Activated T-cell treated with anti-CD3 and anti-CD28 coated beads, Interleukin-2, amount 50 U/mL, for 24 hours (primary cell): ENCODE data around the gene GABRB1.

Experiments used
- DNase-seq: peaks from one replicate; pipeline ENCODE4 v3.0.0-alpha.2; 2020
- H3K27ac Mint-ChIP-seq: 2 replicates; pipeline ENCODE4 v1.8.0; 2020; ENCODE audit warnings: mild to moderate bottlenecking, mixed read lengths
- H3K27me3 Mint-ChIP-seq: 2 replicates; pipeline ENCODE4 v1.8.0; 2020; ENCODE audit warnings: mixed read lengths
- H3K36me3 Mint-ChIP-seq: 2 replicates; pipeline ENCODE4 v1.8.0; 2020; ENCODE audit warnings: low read depth, mixed read lengths
- H3K4me1 Mint-ChIP-seq: 2 replicates; pipeline ENCODE4 v1.8.0; 2020; ENCODE audit warnings: low read depth, mixed read lengths
- H3K4me3 Mint-ChIP-seq: 2 replicates; pipeline ENCODE4 v1.8.0; 2020; ENCODE audit warnings: mild to moderate bottlenecking, moderate library complexity, mixed read lengths
- H3K9me3 Mint-ChIP-seq: 2 replicates; pipeline ENCODE4 v1.8.0; 2020; ENCODE audit warnings: mixed read lengths

GABRB1 gene

DNA sequence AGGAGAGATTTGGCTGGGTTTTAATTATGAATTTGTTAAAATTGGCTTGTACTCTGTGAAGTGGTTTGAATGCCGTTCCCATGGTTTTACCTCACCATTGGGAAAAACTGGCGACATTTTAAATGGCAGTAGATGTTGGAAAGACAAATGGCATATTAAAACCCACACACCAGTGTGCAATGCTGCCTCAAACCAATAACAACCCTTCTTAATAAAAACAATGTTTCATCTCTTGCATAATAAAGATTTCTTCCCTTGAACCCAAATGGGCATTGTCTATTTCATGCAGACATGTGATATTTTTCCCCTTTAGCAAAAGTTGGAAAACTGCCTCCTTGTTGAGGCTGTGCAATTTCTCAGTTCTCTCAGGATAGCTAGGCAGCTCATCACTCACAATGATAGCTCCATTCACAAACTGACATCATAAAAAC lies 33.7 kb downstream of the GABRB1 start:
- Mint-ChIP-seq H3K4me1 (no peaks in the 10 kb centered on the region), H3K27me3 (peaks cover 9% of the 10 kb centered on the region), H3K36me3 (no peaks in the 10 kb centered on the region), H3K4me3 (no peak overlapping the region), H3K27ac (no peak overlapping the region), H3K9me3 (no peaks in the 10 kb centered on the region)
- DNase-seq, result no peak

GRCh38 chr4:47068986-47069385 lies 37.6 kb downstream of the GABRB1 start:
- Mint-ChIP-seq H3K36me3 (no peaks in the 10 kb centered on the region), H3K4me3 (no peak overlapping the region), H3K27ac (no peak overlapping the region), H3K4me1 (peaks cover 5% of the 10 kb centered on the region), H3K27me3 (peaks cover 4% of the 10 kb centered on the region), H3K9me3 (no peaks in the 10 kb centered on the region)
- no peak for DNase-seq

DNA sequence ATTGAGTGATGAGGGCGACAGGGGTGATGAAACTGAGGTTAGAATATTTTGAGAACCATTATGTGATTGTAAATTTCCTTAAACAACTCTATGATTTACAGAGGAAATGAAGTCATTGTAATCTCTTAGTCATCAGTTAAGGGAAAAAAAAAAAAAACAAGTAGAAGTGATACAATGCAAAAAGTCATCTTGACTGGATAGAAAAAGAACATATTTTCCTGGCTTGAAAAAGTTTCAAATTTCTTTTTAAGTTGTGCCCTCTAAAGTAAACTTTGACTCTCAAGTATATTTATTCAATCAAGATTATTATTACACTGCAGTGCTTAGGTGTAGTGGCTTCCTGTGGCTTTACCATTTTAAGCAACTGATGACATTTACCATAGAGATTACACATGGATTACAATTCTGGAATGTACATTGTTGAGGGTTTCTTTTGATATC lies 40.6 kb downstream of the GABRB1 start:
- H3K27me3 Mint-ChIP-seq, result peaks cover 4% of the 10 kb centered on the region
- H3K4me3 Mint-ChIP-seq, result no peak overlapping the region
- DNase-seq, result no peak
- H3K36me3 Mint-ChIP-seq, result no peaks in the 10 kb centered on the region
- H3K9me3 Mint-ChIP-seq, result no peaks in the 10 kb centered on the region
- peaks cover 5% of the 10 kb centered on the region for H3K4me1 Mint-ChIP-seq
- H3K27ac Mint-ChIP-seq, result no peak overlapping the region

GRCh38 chr4:47073647-47074046 lies 42.3 kb downstream of the GABRB1 start:
- Mint-ChIP-seq H3K27me3 (peaks cover 4% of the 10 kb centered on the region), H3K27ac (no peak overlapping the region), H3K9me3 (no peaks in the 10 kb centered on the region), H3K4me3 (no peak overlapping the region), H3K36me3 (no peaks in the 10 kb centered on the region), H3K4me1 (peaks cover 5% of the 10 kb centered on the region)
- no peak for DNase-seq

- no peak overlapping the region for H3K27ac Mint-ChIP-seq
- no peak for DNase-seq
These were observed 43.4 kb downstream of the GABRB1 start for GRCh38 chr4:47074816-47075215.

DNA sequence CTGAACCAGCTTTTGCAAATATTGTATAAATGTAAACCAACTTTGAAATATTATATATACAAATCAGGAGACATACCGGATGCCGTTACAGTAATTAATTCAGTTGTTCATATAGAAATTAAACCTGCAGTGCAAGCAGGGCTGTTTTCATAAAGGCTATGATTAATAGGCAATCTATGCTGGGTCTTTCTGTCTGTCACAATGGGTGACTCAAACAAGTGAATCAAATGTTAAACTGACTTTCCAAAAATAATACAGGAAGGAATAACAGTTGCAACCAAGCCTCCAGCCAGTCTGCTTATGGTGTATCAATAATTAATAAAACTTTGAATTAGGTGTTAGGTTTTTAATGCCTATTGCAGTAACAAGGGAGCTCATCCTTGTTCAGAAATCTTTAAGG lies 43.9 kb downstream of the GABRB1 start:
- Mint-ChIP-seq H3K27ac (no peak overlapping the region), H3K9me3 (no peaks in the 10 kb centered on the region), H3K36me3 (no peaks in the 10 kb centered on the region), H3K27me3 (peaks cover 4% of the 10 kb centered on the region), H3K4me3 (no peak overlapping the region), H3K4me1 (peaks cover 5% of the 10 kb centered on the region)
- DNase-seq, result no peak

More at GRCh38 chr4:47074816-47075215, 43.4 kb downstream of the GABRB1 start:
- peaks cover 4% of the 10 kb centered on the region for H3K27me3 Mint-ChIP-seq
- H3K9me3 Mint-ChIP-seq, result no peaks in the 10 kb centered on the region
- no peak overlapping the region for H3K4me3 Mint-ChIP-seq
- no peaks in the 10 kb centered on the region for H3K36me3 Mint-ChIP-seq
- H3K4me1 Mint-ChIP-seq, result peaks cover 5% of the 10 kb centered on the region

- H3K4me1 Mint-ChIP-seq, result peaks cover 5% of the 10 kb centered on the region
- H3K9me3 Mint-ChIP-seq, result no peaks in the 10 kb centered on the region
- no peak for DNase-seq
- H3K27ac Mint-ChIP-seq, result no peak overlapping the region
- no peaks in the 10 kb centered on the region for H3K36me3 Mint-ChIP-seq
- H3K4me3 Mint-ChIP-seq, result no peak overlapping the region
- H3K27me3 Mint-ChIP-seq, result no peaks in the 10 kb centered on the region
These were observed 44.6 kb downstream of the GABRB1 start for GRCh38 chr4:47075919-47076318.

DNA sequence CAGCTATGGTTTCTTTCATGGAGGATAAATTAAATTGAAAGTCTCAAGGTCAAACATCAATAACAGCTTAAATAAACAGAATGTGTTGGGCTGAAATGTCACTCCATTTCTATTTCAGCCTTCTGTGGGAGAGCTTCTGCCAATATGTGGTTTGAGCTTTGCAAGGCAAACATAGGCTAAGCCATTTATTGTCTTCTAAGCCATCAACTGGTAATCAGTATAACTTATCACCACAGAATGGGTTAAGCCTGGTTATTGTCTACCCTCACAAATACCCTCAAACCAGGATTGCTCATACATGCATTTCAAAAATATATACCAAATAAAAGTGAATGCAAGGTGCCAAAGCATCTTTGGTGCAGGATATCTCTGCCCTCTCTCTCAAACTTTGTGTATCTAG lies 52.7 kb downstream of the GABRB1 start:
- H3K27ac Mint-ChIP-seq, result no peak overlapping the region
- H3K27me3 Mint-ChIP-seq, result peaks cover 2% of the 10 kb centered on the region
- H3K4me3 Mint-ChIP-seq, result no peak overlapping the region
- no peaks in the 10 kb centered on the region for H3K9me3 Mint-ChIP-seq
- no peaks in the 10 kb centered on the region for H3K4me1 Mint-ChIP-seq
- DNase-seq, result no peak
- H3K36me3 Mint-ChIP-seq, result no peaks in the 10 kb centered on the region

- no peak for DNase-seq
These were observed 53.4 kb downstream of the GABRB1 start for GRCh38 chr4:47084795-47085194.

GRCh38 chr4:47088298-47088697 lies 56.9 kb downstream of the GABRB1 start:
- H3K4me3 Mint-ChIP-seq, result no peak overlapping the region
- H3K9me3 Mint-ChIP-seq, result no peaks in the 10 kb centered on the region
- H3K27me3 Mint-ChIP-seq, result peaks cover 2% of the 10 kb centered on the region
- DNase-seq, result no peak
- H3K4me1 Mint-ChIP-seq, result no peaks in the 10 kb centered on the region
- H3K27ac Mint-ChIP-seq, result no peak overlapping the region
- no peaks in the 10 kb centered on the region for H3K36me3 Mint-ChIP-seq

More at GRCh38 chr4:47084795-47085194, 53.4 kb downstream of the GABRB1 start:
- Mint-ChIP-seq H3K4me3 (no peak overlapping the region), H3K27ac (no peak overlapping the region), H3K27me3 (peaks cover 2% of the 10 kb centered on the region), H3K9me3 (no peaks in the 10 kb centered on the region), H3K4me1 (no peaks in the 10 kb centered on the region), H3K36me3 (no peaks in the 10 kb centered on the region)

DNA sequence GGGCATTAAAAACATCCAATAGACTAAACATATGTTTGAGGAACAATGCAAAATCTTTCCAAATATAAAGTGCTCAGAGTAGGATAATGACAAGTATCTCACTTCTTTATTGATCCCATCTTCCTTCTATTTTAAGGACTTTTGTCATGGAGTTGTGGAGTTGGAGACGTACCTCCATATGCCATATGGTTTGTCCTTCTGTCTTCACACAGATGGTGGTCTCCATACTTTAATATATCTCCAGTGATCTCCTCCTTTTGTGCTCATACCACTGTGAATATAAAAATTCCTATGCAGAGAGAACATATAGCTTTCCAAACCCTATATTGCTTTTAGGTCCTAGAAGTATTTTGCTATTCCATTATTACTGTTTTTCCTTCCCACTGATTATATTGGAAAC lies 64.5 kb downstream of the GABRB1 start:
- no peak for DNase-seq
- Mint-ChIP-seq H3K9me3 (no peaks in the 10 kb centered on the region), H3K4me3 (no peak overlapping the region), H3K4me1 (no peaks in the 10 kb centered on the region), H3K36me3 (no peaks in the 10 kb centered on the region), H3K27me3 (no peaks in the 10 kb centered on the region), H3K27ac (no peak overlapping the region)

DNA sequence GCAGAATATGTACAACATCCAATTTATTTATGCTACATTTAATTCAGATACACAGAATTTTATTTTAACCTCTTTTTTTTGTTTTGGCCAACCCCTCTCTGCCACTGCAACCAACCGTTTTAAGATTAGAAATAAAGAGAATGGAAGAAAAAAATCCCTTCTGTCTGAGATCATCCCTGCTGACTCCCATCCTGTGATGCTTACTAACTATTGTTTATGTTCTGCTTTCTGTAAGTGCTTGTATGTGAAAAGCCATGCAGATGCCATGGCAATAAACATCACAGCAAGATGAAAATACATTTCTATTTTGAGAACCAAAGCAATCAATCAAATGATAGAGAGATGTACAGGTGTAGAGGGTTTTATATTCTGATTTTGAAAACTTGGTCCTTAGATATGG lies 70.1 kb downstream of the GABRB1 start:
- Mint-ChIP-seq H3K4me3 (no peak overlapping the region), H3K9me3 (no peaks in the 10 kb centered on the region), H3K36me3 (no peaks in the 10 kb centered on the region), H3K4me1 (no peaks in the 10 kb centered on the region), H3K27me3 (no peaks in the 10 kb centered on the region), H3K27ac (no peak overlapping the region)
- DNase-seq, result no peak

GRCh38 chr4:47104986-47105385 lies 73.6 kb downstream of the GABRB1 start:
- H3K36me3 Mint-ChIP-seq, result no peaks in the 10 kb centered on the region
- H3K9me3 Mint-ChIP-seq, result no peaks in the 10 kb centered on the region
- no peak overlapping the region for H3K27ac Mint-ChIP-seq
- no peak overlapping the region for H3K4me3 Mint-ChIP-seq
- H3K4me1 Mint-ChIP-seq, result no peaks in the 10 kb centered on the region
- DNase-seq, result no peak
- H3K27me3 Mint-ChIP-seq, result no peaks in the 10 kb centered on the region

- Mint-ChIP-seq H3K9me3 (no peaks in the 10 kb centered on the region), H3K4me1 (no peaks in the 10 kb centered on the region), H3K27ac (no peak overlapping the region), H3K27me3 (no peaks in the 10 kb centered on the region), H3K36me3 (no peaks in the 10 kb centered on the region), H3K4me3 (no peak overlapping the region)
- no peak for DNase-seq
These were observed 75.2 kb downstream of the GABRB1 start for GRCh38 chr4:47106561-47106960.

- H3K36me3 Mint-ChIP-seq, result no peaks in the 10 kb centered on the region
- no peaks in the 10 kb centered on the region for H3K9me3 Mint-ChIP-seq
- H3K4me1 Mint-ChIP-seq, result no peaks in the 10 kb centered on the region
These were observed 78.0 kb downstream of the GABRB1 start for GRCh38 chr4:47109379-47109778.

DNA sequence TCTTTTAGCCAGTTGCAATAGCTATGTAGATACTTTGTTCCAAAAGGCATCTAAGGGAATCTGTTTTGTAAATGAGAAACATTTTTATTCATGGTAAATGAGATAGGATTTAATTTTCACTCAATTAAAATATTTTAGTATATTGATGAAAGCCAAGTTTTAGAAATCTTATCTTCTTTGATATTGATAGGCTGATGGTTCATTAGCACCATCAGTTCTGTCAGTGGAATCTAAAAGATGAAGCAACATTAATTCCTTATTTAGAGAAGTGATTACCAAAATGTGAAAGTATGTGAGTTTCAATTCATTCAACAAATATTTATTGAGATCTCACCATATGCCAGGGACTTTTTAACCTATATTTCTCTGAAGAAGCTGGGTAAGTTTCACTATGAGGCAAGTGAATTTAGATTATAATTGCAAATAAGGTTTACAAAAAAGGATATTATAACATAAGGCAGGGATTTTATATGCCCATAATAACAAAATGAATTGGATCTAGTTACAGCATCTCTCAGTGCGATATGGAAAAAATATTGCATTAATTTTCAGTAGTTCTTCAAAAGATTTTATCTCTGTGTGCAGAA lies 79.3 kb downstream of the GABRB1 start:
- no peak overlapping the region for H3K27ac Mint-ChIP-seq
- no peaks in the 10 kb centered on the region for H3K4me1 Mint-ChIP-seq
- H3K27me3 Mint-ChIP-seq, result peaks cover 2% of the 10 kb centered on the region
- H3K36me3 Mint-ChIP-seq, result no peaks in the 10 kb centered on the region
- no peak for DNase-seq
- H3K4me3 Mint-ChIP-seq, result no peak overlapping the region
- no peaks in the 10 kb centered on the region for H3K9me3 Mint-ChIP-seq

More at GRCh38 chr4:47109379-47109778, 78.0 kb downstream of the GABRB1 start:
- Mint-ChIP-seq H3K27me3 (no peaks in the 10 kb centered on the region), H3K4me3 (no peak overlapping the region), H3K27ac (no peak overlapping the region)
- DNase-seq, result no peak
